8988T (cell line): Measurements from ENCODE around the gene RTL3.
"Not testable (repeated sequence)": the region's sequence is repeated elsewhere in the genome, so short reads cannot be mapped to it uniquely, and the experiment has no call there.

Experiments used
- DNase-seq: peaks from one replicate; pipeline ENCODE4 v3.0.0; 2011

The RTL3 gene

GRCh38 chrX:78658845-78659744 lies at the start of gene RTL3:
TSS of gene RTL3 (minus strand) at chrX:78659328. CDS start at chrX:78658420, 908 bp downstream.
- DNase-seq: no peak

GRCh38 chrX:78708816-78709215 lies 49.7 kb upstream of the RTL3 start:
- DNase-seq: no peak

GRCh38 chrX:78708262-78708661 lies 49.1 kb upstream of the RTL3 start:
- no peak for DNase-seq

- no peak for DNase-seq
Observed at GRCh38 chrX:78706071-78706470, 46.9 kb upstream of the RTL3 start.

- no peak for DNase-seq
Observed at GRCh38 chrX:78693536-78693935, 34.4 kb upstream of the RTL3 start.

GRCh38 chrX:78693012-78693411 lies 33.9 kb upstream of the RTL3 start:
- no peak for DNase-seq

- DNase-seq: no peak
Observed at GRCh38 chrX:78687586-78687985, 28.5 kb upstream of the RTL3 start.

- no peak for DNase-seq
Observed at GRCh38 chrX:78673246-78673645, 14.1 kb upstream of the RTL3 start.

- DNase-seq: no peak
Observed at GRCh38 chrX:78665342-78665741, 6.2 kb upstream of the RTL3 start.

GRCh38 chrX:78661836-78662235 lies 2.7 kb upstream of the RTL3 start:
- DNase-seq: no peak

- DNase-seq: no peak
Observed at GRCh38 chrX:78659955-78660354, 827 bp upstream of the RTL3 start.

- no peak for DNase-seq
Observed at GRCh38 chrX:78658414-78658813, 714 bp downstream of the RTL3 start.

GRCh38 chrX:78655642-78656041 lies 3.5 kb downstream of the RTL3 start:
- no peak for DNase-seq

GRCh38 chrX:78653118-78653822 lies 5.9 kb downstream of the RTL3 start:
- no peak for DNase-seq

GRCh38 chrX:78650906-78651437 lies 8.2 kb downstream of the RTL3 start:
- no peak for DNase-seq

GRCh38 chrX:78643874-78644273 lies 15.3 kb downstream of the RTL3 start:
- DNase-seq: no peak

- no peak for DNase-seq
Observed at GRCh38 chrX:78643096-78643495, 16.0 kb downstream of the RTL3 start.

GRCh38 chrX:78636096-78636495 lies 23.0 kb downstream of the RTL3 start:
- DNase-seq: not testable (repeated sequence)

GRCh38 chrX:78624962-78625909 lies 33.9 kb downstream of the RTL3 start:
- no peak for DNase-seq

GRCh38 chrX:78624426-78624825 lies 34.7 kb downstream of the RTL3 start:
- DNase-seq: no peak

GRCh38 chrX:78622831-78623230 lies 36.3 kb downstream of the RTL3 start:
- DNase-seq: no peak

GRCh38 chrX:78619834-78620233 lies 39.3 kb downstream of the RTL3 start:
- DNase-seq: no peak

GRCh38 chrX:78618987-78619386 lies 40.1 kb downstream of the RTL3 start:
- DNase-seq: no peak
